GM18909 (cell line): ENCODE results near the gene PRKCI.
"Not testable (repeated sequence)": the region's sequence is repeated elsewhere in the genome, so short reads cannot be mapped to it uniquely, and the experiment has no call there.

ENCODE experiments used
- ATAC-seq: cut with Tn5 transposase; IDR thresholded peaks from one replicate; pipeline ENCODE4 v1.9.1; 2021; ENCODE audit warnings: mild to moderate bottlenecking; ENCODE audit not compliant: unreplicated experiment, poor library complexity

PRKCI gene

GRCh38 chr3:170331143-170331542, 108.9 kb downstream of the PRKCI start:
- ATAC-seq: peak; percentile 78

- ATAC-seq: no peak
These were observed 115.2 kb downstream of the PRKCI start for GRCh38 chr3:170337420-170337819.

- ATAC-seq: no peak
These were observed 116.6 kb downstream of the PRKCI start for GRCh38 chr3:170338690-170339340.

GRCh38 chr3:170342273-170342672, 120.0 kb downstream of the PRKCI start:
- not testable (repeated sequence) for ATAC-seq

GRCh38 chr3:170343859-170344258, 121.6 kb downstream of the PRKCI start:
- not testable (repeated sequence) for ATAC-seq

GRCh38 chr3:170344971-170345370, 122.7 kb downstream of the PRKCI start:
- no peak for ATAC-seq

GRCh38 chr3:170346481-170347392, 124.5 kb downstream of the PRKCI start:
- no peak for ATAC-seq

GRCh38 chr3:170350515-170351413, 128.5 kb downstream of the PRKCI start:
- ATAC-seq: peak; percentile 54

GRCh38 chr3:170352936-170353335, 130.7 kb downstream of the PRKCI start:
- ATAC-seq: peak; percentile 12

GRCh38 chr3:170353485-170353884, 131.3 kb downstream of the PRKCI start:
- ATAC-seq: no peak

GRCh38 chr3:170354760-170355159, 132.5 kb downstream of the PRKCI start:
- no peak for ATAC-seq
